HG03175 (cell line): ENCODE data around the gene TTYH3.
"Not testable (repeated sequence)": the region's sequence is repeated elsewhere in the genome, so short reads cannot be mapped to it uniquely, and the experiment has no call there.

Source experiments
- ATAC-seq: cut with Tn5 transposase; IDR thresholded peaks from one replicate; pipeline ENCODE4 v1.9.1; 2021; ENCODE audit warnings: mild to moderate bottlenecking, moderate library complexity; ENCODE audit not compliant: unreplicated experiment

TTYH3 gene

DNA sequence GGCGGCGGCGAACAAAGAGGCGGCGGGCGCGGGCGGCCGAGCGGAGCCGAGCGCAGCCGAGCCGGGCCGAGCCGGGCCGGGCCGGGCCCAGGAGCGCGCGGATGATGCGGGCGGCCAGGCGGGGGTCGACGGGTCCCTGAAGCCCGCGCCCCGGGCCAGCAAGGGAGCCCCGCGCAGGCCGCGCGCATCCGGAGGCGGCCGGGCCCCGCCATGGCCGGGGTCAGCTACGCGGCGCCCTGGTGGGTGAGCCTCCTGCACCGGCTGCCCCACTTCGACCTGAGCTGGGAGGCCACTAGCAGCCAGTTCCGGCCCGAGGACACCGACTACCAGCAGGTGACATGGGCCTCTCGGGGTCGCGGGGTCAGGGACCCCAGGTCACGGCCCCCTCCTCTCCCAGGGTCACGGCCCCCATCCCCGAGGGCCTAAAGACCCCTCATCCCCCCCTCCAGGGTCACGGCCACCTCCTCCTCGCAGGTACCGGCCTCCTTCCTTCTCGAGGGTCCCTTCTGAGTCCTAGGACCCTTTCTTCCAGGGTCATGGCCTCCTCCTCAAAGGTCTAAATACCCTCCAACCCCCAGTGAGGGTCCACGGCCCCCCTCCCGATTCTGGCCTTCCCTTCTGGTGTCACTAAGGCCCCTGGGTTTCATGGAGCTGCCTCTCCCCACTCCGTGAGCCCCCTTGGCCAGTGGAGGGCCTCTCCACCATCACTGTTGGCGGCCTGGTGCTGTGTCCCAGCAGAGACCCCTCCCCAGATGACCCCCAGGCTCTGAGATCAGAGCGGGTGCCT, at the start of gene TTYH3:
TTYH3 (plus strand) TSS at position 41 of the 787 bp plus-strand sequence; CDS start at position 211, 170 bp downstream.
- peak; percentile 46 for ATAC-seq

DNA sequence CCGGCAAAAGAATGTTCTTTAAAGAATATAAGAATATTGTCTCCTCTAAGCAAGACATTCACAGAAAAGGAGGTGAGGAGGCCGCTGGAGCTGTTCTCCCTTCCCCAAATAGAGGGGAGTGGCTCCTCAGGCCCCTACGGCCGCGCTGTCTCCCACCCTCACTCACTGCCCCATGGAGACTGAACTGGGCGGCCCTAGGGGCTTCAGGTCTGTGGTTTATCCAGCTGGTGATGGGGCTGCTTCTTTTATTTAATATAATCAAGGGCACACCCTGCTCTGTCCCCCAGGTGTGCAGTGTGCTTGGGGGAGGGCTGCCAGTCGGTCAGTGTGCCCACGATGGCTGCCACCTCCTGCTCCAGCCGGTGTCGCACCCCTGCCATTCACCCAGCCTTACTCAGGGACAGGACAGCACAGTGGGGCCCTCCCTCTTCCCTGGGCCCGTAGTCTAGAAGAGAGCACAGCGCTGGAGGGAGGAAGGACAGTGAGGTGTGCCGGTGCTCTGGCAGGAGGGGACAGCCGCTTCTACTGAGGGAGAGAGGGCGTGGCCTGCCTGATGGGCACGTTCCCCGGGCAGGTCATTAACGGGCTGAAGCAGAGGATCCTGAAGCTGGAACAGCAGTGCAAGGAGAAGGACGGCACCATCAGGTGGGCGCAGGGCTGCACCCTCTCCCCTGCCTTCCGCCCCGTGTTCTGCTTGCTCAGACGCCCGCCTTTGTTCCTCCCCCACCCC, 49.6 kb upstream of the TTYH3 start:
- ATAC-seq: no peak

DNA sequence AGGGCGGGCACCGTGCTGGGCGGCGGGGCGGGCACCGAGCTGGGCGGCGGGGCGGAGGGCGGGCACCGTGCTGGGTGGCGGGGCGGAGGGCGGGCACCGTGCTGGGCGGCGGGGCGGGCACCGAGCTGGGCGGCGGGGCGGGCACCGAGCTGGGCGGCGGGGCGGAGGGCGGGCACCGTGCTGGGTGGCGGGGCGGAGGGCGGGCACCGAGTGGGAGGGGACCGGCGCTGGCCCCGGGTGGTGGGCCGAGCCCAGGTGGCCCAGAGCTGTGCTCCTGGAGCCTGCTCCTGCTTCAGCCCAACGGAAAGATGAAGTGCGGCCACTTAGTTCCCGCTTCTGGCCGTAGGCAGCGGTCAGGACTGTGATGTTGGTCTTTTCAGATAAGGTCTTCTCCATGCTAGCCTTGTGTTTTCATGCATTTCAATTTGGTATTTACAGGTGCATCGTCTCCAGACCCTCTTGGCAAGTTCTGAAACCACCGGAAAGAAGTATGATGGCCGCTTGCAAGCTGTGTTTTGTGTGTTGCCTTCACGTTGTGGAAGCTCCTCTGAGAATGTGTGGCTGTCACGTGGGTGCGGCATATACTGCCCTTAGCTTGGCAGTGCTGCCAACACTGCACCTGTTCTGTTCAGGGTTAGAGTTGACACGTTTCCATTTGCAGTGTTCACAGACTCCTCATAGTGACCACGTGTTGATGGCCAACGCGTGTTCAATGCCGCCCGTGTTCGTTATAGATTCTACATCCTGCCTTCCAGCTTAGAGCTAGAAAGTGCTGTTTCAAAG, 47.8 kb upstream of the TTYH3 start:
- ATAC-seq: no peak

DNA sequence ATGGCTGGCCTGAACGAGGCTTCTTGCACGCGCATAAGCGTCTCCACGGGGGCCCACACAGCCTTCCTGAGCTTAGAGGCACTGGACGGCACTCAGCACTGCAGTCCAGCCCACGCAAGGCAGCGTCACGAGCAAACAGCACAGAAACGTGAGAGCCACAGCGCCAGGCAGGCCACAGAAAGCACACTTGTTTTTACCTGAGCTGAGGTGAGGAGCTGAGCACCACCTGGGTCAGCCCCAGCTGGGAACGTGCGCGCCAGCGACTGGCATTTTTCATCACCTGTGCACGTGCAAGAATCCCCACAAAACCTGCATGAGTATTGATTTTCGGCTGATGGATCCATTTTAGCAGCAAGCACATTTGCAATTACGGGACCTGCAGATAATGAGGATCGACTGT, 46.3 kb upstream of the TTYH3 start:
- no peak for ATAC-seq

GRCh38 chr7:2586326-2587020, 45.3 kb upstream of the TTYH3 start:
- no peak for ATAC-seq

DNA sequence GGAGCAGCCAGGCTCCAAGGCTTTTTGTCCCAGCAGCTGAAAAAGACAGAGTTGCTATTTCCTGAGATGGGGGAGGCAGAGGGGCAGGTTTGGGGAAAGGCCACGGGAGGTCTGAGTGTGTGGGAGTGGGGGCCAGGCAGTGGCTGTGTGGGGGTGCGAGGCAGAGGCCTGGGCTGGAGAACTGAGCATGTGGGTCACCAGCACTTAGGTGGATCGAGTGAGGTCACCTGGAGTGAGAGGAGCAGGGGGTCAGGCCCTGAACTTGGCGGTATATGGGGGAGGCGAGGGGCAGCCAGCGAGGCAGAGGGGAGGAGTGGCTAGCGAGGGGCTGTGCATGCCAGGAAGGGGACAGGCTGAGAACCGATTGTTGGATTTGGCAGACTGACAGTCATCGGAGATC, 44.7 kb upstream of the TTYH3 start:
- no peak for ATAC-seq

- no peak for ATAC-seq
Measured at GRCh38 chr7:2587778-2588177, 44.0 kb upstream of the TTYH3 start.

DNA sequence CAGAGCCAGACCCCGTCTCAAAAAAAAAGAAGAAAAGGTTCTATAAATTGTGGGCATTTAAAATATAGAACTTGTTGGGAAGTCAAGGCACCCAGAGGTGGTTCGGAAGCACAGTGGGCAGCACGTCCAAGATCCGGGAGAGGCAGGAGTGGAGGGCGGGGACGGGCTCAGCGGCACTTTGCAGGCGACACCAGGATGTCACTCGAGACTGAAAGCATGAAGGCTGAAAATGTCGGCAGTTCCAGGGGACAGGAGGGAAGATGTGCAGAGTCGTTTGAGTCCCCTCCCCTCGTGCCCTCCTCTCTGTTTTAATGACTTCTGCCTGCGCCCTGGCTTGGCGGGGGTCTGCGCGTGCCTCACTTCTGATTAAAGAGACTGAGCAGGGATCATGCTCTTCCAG, 42.4 kb upstream of the TTYH3 start:
- no peak for ATAC-seq

GRCh38 chr7:2589941-2590340, 41.8 kb upstream of the TTYH3 start:
- not testable (repeated sequence) for ATAC-seq

- ATAC-seq: no peak
Measured at GRCh38 chr7:2592375-2592865, 39.4 kb upstream of the TTYH3 start.

DNA sequence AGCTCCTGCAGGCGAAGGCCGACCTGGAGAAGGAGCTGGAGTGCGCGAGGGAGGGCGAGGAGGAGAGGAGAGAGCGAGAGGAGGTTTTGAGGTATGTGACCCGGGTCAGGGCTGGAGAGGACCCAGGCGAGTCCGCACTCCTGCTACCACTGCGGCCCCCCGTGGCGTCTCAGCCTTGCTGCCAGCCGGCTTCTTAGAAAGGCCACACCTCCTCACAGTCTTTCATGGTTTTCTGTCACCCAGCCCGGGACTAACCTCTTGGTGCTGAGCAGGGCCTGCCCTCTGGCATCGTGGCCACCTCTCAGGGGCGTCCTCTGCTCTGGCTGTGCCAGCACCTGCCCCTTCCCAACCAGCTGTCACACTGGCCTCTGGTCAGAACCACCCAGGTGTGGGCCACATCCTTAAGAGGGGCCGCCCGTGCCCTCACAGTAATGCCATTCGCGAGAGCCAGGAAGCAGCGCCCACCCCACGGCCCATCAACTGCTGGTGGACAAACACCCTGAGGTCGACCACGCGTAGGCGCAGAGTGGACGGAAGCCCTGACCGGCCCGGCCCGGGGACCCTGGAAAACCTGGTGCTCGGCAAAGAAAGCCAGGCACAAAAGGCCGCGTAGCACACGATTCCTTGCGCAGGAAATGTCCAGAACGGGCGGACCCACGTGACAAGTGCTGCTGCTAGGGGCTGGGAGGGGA, 38.6 kb upstream of the TTYH3 start:
- ATAC-seq: no peak

GRCh38 chr7:2594599-2594998, 37.2 kb upstream of the TTYH3 start:
- ATAC-seq: no peak

DNA sequence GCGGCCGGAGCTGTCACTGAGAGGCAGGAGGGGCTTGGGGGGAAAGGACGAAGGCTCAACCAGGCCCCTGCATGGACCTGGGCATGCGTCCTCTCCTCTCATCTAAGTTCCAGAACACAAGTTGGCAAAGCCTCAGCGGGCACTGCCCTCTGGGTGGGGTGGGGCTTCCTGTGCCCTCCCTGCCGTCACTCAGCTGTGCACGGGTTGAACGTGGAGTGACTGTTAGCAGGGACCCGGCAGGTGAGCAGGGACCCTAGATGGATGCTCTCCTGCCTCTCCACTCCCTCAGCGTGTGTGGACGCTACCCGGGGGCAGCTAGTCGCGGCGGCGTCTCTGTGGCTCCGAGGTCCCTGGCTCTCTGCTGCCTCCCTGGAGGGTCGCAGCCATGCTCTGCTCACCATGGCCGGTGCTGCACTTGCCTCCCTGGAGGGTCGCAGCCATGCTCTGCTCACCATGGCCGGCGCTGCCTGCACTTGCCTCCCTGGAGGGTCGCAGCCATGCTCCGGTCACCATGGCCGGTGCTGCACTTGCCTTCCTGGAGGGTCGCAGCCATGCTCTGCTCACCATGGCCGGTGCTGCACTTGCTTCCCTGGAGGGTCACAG, 36.4 kb upstream of the TTYH3 start:
- ATAC-seq: no peak

- no peak for ATAC-seq
Measured at GRCh38 chr7:2596464-2597272, 35.1 kb upstream of the TTYH3 start.

- no peak for ATAC-seq
Measured at GRCh38 chr7:2597273-2597640, 34.5 kb upstream of the TTYH3 start.

DNA sequence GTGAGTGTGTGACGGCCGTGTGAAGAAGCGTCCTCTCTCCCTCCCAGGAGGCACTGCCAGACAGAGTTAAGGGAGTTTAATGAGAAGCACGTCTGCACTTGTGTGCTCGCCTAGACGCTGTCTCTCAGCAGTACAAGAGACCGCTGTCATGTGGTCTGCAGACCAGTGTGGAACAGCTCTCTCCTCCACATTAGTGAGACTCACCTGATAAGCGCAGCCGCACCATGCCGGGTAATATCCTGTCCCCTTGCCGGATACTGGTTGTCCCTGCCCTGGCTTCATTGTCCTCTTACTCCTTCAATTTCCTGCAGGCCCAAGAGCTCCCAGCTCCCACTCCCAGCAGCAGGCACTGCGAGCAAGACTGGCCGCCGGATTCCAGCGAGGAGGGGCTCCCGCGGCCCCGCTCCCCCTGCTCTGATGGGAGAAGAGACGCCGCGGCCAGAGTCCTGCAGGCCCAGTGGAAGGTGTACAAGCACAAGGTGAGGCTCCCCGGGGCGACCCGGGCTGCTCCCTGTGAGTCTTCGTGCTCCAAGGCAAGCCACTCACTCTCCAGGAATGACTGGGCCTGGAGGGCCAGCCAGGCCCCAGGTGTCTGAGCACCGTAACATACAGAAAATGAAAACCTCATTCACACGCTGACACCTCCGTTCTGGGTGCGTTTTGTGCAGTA, 33.5 kb upstream of the TTYH3 start:
- ATAC-seq: no peak

DNA sequence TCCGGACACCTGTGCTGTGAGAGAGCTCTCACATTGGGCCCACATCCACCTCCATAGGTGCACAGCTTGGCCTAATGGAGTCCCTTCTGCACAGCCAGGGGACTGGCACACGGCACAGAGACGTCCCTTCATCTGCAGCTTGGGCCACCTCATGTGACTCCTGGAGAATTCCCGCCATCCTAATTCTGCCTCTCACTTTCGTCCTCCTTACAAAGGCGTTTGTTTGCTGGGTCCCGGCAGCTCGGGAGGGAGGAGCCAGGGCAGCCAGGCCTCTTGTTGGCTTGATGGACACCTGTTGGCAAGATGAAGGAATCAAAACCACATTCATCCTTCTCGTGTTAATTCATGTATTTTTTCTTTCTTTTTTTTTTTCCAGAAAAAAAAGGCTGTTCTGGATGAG, 30.7 kb upstream of the TTYH3 start:
- ATAC-seq: no peak

DNA sequence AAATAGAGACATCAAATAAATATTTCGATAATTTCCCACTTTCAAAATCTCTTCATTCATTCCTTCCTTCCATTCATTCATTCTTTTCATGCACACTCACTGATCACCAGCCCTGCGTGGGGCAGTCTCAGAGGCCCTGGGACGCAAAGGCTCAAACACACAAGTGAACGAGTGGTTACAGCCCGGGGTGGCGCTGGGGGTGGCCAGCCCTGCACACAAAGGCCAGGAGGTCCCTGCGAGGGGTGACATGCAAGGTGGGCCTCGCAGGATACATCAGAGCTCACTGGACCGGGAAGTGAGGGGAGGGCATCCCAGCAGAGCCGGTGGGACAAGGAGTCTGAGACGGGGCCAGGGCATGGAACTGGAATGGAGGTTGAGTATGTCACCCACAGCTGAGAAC, 29.9 kb upstream of the TTYH3 start:
- ATAC-seq: no peak
